Stimulated activated CD4-positive, alpha-beta T cell treated with anti-CD3 and anti-CD28 coated beads, Interleukin-12 subunit alpha, Interleukin-12 subunit beta, amount 100 ng/mL, for 48 hours (primary cell): ENCODE measurements around the gene GRPEL2.

Source experiments
- DNase-seq, 3 donors: peaks; one replicate each; pipeline ENCODE4 v3.0.0-alpha.2; 2020; ENCODE audit warnings: low read depth in 2 of 3, low spot score in 1 of 3

The GRPEL2 gene

GRCh38 chr5:149355688-149356087 lies 10.4 kb downstream of the GRPEL2 start:
- no peak for DNase-seq

GRCh38 chr5:149356391-149356790 lies 11.1 kb downstream of the GRPEL2 start:
- no peak for DNase-seq

GRCh38 chr5:149357370-149358293 lies 12.3 kb downstream of the GRPEL2 start, which contains the start of gene PCYOX1L:
Gene PCYOX1L, plus strand, starts transcription at chr5:149358046. Its CDS starts 23 bp downstream, at chr5:149358069.
- peak; percentile 75 to 98 (median 95) for DNase-seq

GRCh38 chr5:149358294-149358651 lies 13.0 kb downstream of the GRPEL2 start:
- DNase-seq = no peak

GRCh38 chr5:149358868-149359495 lies 13.7 kb downstream of the GRPEL2 start:
- no peak for DNase-seq

DNA sequence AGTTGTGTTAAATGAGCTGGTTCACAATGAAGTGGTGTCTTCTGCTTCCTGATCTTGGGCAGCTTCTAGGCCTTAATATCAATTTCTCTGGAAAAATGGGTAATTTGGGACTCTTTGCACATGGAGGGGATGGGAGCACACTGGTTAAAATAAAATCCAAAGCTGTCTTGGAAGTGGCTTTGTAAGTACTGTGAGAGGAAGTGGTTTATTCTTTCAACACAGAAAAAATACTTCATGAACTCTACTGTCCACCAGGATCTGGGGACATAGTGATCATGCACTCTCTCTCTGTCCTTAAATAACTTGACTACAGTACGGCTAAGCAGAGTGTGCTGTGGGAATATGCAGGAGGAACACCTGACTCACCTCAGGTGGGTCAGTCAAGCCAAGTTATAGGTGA lies 15.0 kb downstream of the GRPEL2 start:
- no peak for DNase-seq

DNA sequence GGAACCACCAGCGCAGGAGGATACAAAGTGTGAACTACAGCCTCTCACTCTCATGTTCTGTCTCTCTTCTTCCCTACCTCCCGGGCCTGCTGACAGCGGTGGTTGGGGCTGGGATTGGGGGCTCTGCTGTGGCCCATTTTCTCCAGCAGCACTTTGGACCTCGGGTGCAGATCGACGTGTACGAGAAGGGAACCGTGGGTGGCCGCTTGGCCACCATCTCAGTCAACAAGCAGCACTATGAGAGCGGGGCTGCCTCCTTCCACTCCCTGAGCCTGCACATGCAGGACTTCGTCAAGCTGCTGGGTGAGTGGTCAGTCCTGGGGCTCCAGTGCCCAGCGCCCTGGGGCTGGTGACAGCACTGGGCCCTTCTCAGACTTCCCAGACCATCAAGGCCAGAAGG lies 17.2 kb downstream of the GRPEL2 start:
- DNase-seq = no peak

- DNase-seq = no peak
Observed at GRCh38 chr5:149363358-149363757, 18.1 kb downstream of the GRPEL2 start.

DNA sequence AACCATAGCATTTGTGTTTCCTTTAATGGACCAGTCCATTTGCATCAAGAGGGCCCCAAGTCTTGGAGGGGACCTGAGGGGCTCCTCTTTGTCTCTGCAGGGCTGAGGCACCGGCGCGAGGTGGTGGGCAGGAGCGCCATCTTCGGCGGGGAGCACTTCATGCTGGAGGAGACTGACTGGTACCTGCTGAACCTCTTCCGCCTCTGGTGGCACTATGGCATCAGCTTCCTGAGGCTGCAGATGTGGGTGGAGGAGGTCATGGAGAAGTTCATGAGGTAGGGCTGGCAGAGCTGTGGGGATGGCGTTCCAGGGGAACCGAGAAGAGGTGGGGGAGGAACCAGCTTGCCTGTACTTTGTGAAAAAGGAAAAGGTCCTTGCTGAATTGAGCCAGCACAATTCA lies 18.6 kb downstream of the GRPEL2 start:
- DNase-seq = no peak

DNA sequence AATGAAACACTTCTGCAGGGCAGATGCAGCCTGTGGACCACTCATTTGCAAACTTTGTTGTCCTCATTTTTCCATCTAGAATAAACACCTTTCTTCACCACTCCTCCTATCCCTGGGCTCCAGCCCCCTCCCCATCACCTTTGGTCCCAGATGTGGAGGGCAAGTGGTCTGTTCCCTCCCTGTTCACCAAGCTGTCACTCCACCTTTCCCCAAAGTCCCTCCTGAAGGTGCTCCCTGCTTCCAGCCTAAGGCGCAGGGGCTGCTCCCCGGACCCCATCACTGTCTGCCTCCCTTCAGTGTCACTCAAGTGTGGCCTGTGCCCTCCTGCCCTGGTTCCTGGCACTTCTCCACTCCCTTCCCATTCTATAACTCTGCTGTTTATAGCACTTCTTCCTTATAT lies 19.4 kb downstream of the GRPEL2 start:
- no peak for DNase-seq

DNA sequence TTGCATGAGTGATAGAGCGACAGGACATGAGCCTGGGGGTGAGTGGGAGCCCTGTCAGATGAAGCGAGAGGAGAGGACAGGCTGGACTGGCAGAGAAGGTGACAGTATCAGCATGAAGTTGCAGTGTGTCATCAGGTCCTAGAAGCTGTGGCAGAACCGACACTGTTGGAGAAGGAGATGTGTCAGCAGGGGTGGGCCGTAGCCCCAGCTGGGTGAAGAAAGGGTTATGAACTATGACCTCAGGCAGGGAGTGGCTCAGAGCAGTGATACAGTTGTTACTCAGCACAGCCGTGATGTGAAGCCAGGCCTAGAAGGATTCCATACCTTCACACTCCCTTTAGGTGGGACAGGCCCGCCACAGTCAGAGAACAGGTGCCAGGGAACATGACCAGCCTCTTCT lies 20.1 kb downstream of the GRPEL2 start:
- no peak for DNase-seq

DNA sequence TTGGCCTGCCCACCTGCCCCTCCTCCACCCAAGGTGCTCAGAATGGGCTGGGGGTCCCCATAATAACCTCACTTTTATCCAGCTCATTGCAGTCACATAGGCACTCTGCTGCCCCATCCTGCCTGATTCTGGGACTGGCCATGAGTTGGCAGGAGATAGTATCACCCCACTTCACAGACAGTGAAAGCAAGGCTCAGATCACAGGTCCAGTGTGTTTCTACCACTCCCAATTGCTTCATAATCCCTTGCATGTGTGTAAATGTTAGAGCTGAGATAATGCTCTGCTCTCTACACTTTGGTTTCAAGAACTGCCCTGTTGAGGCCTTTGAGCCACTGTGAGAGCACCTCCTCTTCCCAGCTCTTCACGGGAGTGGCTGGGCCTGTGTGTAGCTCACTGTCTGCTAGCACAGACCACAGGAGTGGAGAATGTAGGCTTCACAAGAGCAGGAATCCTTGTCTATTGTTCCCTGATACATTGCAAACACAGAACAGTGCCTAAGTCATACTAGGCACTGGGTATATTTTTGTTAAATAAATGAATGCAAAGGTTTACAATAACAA lies 20.9 kb downstream of the GRPEL2 start:
- no peak for DNase-seq

GRCh38 chr5:149367249-149367971 lies 22.1 kb downstream of the GRPEL2 start:
- peak in 2 of 3 donors; percentile 42 to 54 for DNase-seq

GRCh38 chr5:149367972-149368645 lies 22.8 kb downstream of the GRPEL2 start:
- no peak for DNase-seq

- no peak for DNase-seq
Observed at GRCh38 chr5:149370878-149371277, 25.6 kb downstream of the GRPEL2 start.

DNA sequence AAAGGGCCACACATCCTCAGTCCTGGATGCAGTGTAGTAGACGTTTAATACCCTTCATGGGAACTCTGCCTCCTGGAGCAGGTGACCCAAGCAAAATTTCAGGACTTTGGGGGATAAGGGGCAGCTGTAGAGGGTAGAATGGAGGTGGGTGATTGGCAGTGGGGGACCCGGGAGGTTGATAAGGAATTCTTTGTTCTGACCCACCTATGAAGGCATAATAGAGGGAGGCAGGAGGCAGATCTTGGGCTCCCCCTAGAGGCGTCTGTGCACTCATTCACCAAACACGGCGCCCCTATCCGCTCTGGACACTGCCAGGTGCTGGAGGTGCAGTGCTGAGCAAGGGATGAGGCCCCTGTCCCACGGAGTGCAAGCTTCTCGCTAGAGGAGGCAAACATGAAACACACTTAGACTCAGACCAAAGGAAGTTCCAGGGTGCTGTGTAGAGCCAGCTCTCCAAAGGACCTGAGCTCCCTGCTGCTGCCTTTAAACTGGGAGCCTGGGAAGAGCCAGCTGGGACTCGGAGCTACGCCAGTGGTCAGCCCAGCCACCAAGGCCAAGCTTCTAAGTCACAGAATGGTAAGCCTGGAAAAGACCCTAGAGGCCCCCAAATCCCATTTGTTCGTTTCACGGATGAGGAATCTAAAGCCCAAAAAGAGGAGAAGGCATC lies 26.1 kb downstream of the GRPEL2 start:
- DNase-seq = peak; percentile 27 to 64 (median 47)

DNA sequence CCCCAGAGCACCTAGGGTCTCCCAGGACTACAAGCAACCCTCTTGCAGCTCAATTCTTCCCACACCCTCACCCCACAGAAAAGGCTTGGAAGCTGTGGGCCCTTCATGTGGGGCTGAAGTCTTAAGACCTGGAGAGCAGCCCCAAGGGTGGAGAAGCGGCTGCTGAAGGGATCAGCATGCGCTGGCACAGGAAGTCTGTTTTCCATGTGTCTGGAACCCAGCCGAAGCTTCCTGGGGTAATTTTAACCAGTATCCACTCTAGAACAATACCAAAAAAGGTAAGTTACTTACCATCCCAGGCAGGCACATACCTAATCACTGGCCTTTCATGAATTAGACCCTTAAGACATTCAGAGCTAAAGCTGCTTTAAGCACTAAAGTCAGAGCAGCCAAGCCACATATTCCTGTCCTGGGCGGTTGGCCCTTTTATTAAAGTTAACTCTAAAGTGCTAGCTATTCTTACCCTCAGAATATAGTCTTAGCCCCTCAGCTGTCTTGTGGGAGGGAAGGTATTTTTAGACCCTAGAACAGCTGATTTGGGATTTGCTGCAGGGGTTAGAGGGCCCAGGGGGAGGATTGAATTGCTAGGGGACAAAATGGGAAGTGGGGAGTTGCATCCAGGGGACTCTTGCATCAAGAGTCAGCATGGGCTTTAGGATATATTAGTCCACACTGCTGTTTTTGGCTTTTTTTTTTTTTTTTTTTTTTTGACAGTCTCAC lies 26.9 kb downstream of the GRPEL2 start:
- DNase-seq = no peak

DNA sequence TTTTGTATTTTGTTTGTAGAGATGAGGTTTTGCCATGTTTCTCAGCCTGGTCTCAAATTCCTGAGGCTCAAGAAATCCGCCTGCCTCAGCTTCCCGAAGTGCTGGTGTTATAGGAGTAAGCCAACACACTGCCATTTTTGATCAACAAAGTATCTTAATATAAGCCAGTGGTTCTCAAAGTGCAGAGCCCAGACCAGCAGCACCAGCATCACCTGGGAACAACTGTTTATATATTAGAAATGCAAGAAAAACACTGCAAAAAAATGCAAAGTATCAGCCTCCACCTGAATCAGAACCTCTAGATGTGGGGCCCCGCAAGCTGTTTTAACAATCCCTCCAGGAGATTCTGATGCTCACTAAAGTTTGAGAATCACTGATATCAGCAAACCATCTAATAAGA lies 27.6 kb downstream of the GRPEL2 start:
- DNase-seq = no peak

DNA sequence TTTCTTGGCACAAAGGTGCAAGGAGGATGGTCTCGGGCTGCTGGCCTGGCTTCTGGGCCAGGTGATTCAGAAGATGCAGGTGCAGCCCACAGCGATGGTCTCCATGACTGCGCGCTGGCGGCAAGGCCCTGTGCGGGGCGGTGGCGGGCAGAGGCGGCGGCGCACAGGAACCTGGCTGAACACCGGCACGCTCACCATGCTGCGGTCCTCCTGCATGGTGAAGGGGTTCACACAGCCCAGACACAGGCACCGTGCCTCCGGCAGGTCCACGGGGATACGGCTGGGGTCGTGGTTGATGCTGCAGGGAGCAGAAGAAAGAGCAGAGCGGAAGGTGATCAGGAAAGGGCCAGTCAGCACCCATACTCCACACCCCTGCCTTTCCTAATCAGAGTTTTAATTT lies 29.0 kb downstream of the GRPEL2 start:
- DNase-seq = no peak

DNA sequence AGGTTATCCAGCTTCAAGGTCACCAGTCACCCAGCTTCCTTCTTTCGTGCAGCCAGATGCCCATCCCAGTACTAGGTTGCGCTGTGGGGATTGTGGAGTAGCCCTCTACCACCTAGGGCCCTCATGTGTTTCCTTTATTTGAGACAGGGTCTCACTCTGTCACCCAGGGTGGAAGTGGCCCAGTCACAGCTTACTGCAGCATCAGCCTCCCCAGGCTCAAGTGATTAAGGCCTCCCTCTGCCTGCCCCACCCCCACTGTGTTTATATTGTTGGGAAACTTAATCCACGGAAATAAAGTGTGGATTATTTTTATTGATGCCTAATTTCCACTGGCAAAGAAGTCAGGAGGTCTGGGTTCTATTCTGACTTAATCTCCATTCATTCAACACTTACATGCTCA lies 29.5 kb downstream of the GRPEL2 start:
- no peak for DNase-seq
